ENCODE measurements around the gene PCDHB12.
"Not testable (repeated sequence)": the region's sequence is repeated elsewhere in the genome, so short reads cannot be mapped to it uniquely, and the experiment has no call there.

The PCDHB12 gene

GRCh38 chr5:141210849-141211248, 2.3 kb downstream of the PCDHB12 start:
- DNase-seq: not testable (repeated sequence)

GRCh38 chr5:141213656-141214339, 5.3 kb downstream of the PCDHB12 start, which contains the start of gene PCDHB13:
Gene PCDHB13, plus strand, starts transcription at chr5:141213919. Its CDS starts 205 bp downstream, at chr5:141214124.
- DNase-seq: not testable (repeated sequence)

GRCh38 chr5:141214583-141214982, 6.1 kb downstream of the PCDHB12 start:
- not testable (repeated sequence) for DNase-seq

- DNase-seq: not testable (repeated sequence)
Measured at GRCh38 chr5:141215504-141215903, 7.0 kb downstream of the PCDHB12 start.

- not testable (repeated sequence) for DNase-seq
Measured at GRCh38 chr5:141216035-141216434, 7.5 kb downstream of the PCDHB12 start.

GRCh38 chr5:141223112-141223783, 14.7 kb downstream of the PCDHB12 start, which contains the start of gene PCDHB14:
Gene PCDHB14, plus strand, starts transcription at chr5:141223343. Its CDS starts 163 bp downstream, at chr5:141223506.
- DNase-seq: no peak

GRCh38 chr5:141224844-141225243, 16.3 kb downstream of the PCDHB12 start:
- not testable (repeated sequence) for DNase-seq

GRCh38 chr5:141225421-141225820, 16.9 kb downstream of the PCDHB12 start:
- DNase-seq: not testable (repeated sequence)

GRCh38 chr5:141234109-141234667, 25.7 kb downstream of the PCDHB12 start:
- DNase-seq: no peak

- not testable (repeated sequence) for DNase-seq
Measured at GRCh38 chr5:141235922-141236321, 27.4 kb downstream of the PCDHB12 start.

GRCh38 chr5:141236516-141237313, 28.2 kb downstream of the PCDHB12 start:
- DNase-seq: no peak

- DNase-seq: no peak
Measured at GRCh38 chr5:141241496-141241895, 33.0 kb downstream of the PCDHB12 start.

- DNase-seq: no peak
Measured at GRCh38 chr5:141245250-141245717, 36.8 kb downstream of the PCDHB12 start, which contains the start of gene PCDHB15. Gene PCDHB15, plus strand, starts transcription at chr5:141245395. Its CDS starts 184 bp downstream, at chr5:141245579.

GRCh38 chr5:141246971-141247370, 38.5 kb downstream of the PCDHB12 start:
- DNase-seq: not testable (repeated sequence)

- not testable (repeated sequence) for DNase-seq
Measured at GRCh38 chr5:141247434-141247833, 38.9 kb downstream of the PCDHB12 start.

GRCh38 chr5:141250576-141250975, 42.1 kb downstream of the PCDHB12 start:
- no peak for DNase-seq

GRCh38 chr5:141258464-141258863, 49.9 kb downstream of the PCDHB12 start:
- no peak for DNase-seq

- no peak for DNase-seq
Measured at GRCh38 chr5:141258948-141259347, 50.4 kb downstream of the PCDHB12 start.

GRCh38 chr5:141260458-141261237, 52.1 kb downstream of the PCDHB12 start:
- no peak for DNase-seq

GRCh38 chr5:141261238-141261546, 52.7 kb downstream of the PCDHB12 start:
- DNase-seq: no peak
